Trophoblast cell (in vitro differentiated cells and primary cell): Measurements from ENCODE around the gene PPP1R12B.
"Not testable (repeated sequence)": the region's sequence is repeated elsewhere in the genome, so short reads cannot be mapped to it uniquely, and the experiment has no call there.

Experiments used
- DNase-seq, 2 donors: peaks; one replicate each; pipeline ENCODE4 v3.0.0-alpha.2; 2016
- H2AFZ ChIP-seq: 2 replicates; pipeline ENCODE4 v1.6.1; 2013; ENCODE audit warnings: low read length, moderate library complexity, mild to moderate bottlenecking; ENCODE audit not compliant: insufficient read depth, poor library complexity
- H2AK5ac ChIP-seq: 2 replicates; pipeline ENCODE4 v1.6.1; 2013; ENCODE audit warnings: mild to moderate bottlenecking, low read length
- H2BK120ac ChIP-seq: 2 replicates; pipeline ENCODE4 v1.6.1; 2013; ENCODE audit warnings: low read length, mild to moderate bottlenecking, moderate library complexity; ENCODE audit not compliant: insufficient read depth, poor library complexity
- H2BK12ac ChIP-seq: 2 replicates; pipeline ENCODE4 v1.6.1; 2013; ENCODE audit warnings: mild to moderate bottlenecking, low read length, moderate library complexity
- H2BK5ac ChIP-seq: 2 replicates; pipeline ENCODE4 v1.6.1; 2013; ENCODE audit warnings: low read length, low read depth, moderate library complexity, mild to moderate bottlenecking; ENCODE audit not compliant: poor library complexity
- H3K14ac ChIP-seq: 2 replicates; pipeline ENCODE4 v1.6.1; 2013; ENCODE audit warnings: mild to moderate bottlenecking, low read length
- H3K18ac ChIP-seq: 2 replicates; pipeline ENCODE4 v1.6.1; 2013; ENCODE audit warnings: mild to moderate bottlenecking, low read length
- H3K23ac ChIP-seq: 2 replicates; pipeline ENCODE4 v1.6.1; 2013; ENCODE audit warnings: low read length
- H3K27ac ChIP-seq: 2 replicates; pipeline ENCODE4 v1.5.1; 2013; ENCODE audit warnings: low read depth, mild to moderate bottlenecking, inconsistent platforms, low read length, moderate library complexity
- H3K27me3 ChIP-seq: 2 replicates; pipeline ENCODE4 v1.6.1; 2013; ENCODE audit warnings: inconsistent platforms, mild to moderate bottlenecking, low read length, moderate library complexity; ENCODE audit not compliant: insufficient read depth
- H3K36me3 ChIP-seq, 2 experiments: 1 replicate in 1 of 2; 2 replicates in 1 of 2; pipeline ENCODE4 v1.6.1; 2013; ENCODE audit warnings: low read length in 2 of 2, mild to moderate bottlenecking in 2 of 2, moderate library complexity in 1 of 2; ENCODE audit not compliant: insufficient read depth in 2 of 2, control insufficient read depth in 1 of 2
- H3K4ac ChIP-seq: 2 replicates; pipeline ENCODE4 v1.6.1; 2013; ENCODE audit warnings: low read depth, mild to moderate bottlenecking, low read length, moderate library complexity
- H3K4me1 ChIP-seq, 2 experiments: 1 replicate in 1 of 2; 2 replicates in 1 of 2; pipeline ENCODE4 v1.6.1; 2013; ENCODE audit warnings: low read length in 2 of 2, mild to moderate bottlenecking in 2 of 2, moderate library complexity in 1 of 2; ENCODE audit not compliant: insufficient read depth in 2 of 2, control insufficient read depth in 1 of 2
- H3K4me2 ChIP-seq: 2 replicates; pipeline ENCODE4 v1.6.1; 2013; ENCODE audit warnings: inconsistent platforms, mild to moderate bottlenecking, low read length, moderate library complexity
- H3K4me3 ChIP-seq: 2 replicates; pipeline ENCODE4 v1.5.1; 2013; ENCODE audit warnings: mild to moderate bottlenecking, low read depth, low read length, inconsistent platforms
- H3K79me1 ChIP-seq: one replicate; pipeline ENCODE4 v1.6.1; 2013; ENCODE audit warnings: low read length
- H3K79me2 ChIP-seq: 2 replicates; pipeline ENCODE4 v1.6.1; 2013; ENCODE audit warnings: low read length, mild to moderate bottlenecking; ENCODE audit not compliant: control insufficient read depth, insufficient read depth, poor library complexity
- H3K9ac ChIP-seq: 2 replicates; pipeline ENCODE4 v1.6.1; 2013; ENCODE audit warnings: mild to moderate bottlenecking, low read length
- H3K9me3 ChIP-seq: 2 replicates; pipeline ENCODE4 v1.6.1; 2013; ENCODE audit warnings: low read depth, mild to moderate bottlenecking, control low read depth, inconsistent platforms, low read length; ENCODE audit not compliant: insufficient read depth
- H4K12ac ChIP-seq: 2 replicates; pipeline ENCODE4 v1.6.1; 2013; ENCODE audit warnings: low read depth, mild to moderate bottlenecking, low read length, moderate library complexity
- H4K8ac ChIP-seq: 2 replicates; pipeline ENCODE4 v1.6.1; 2013; ENCODE audit warnings: low read depth, mild to moderate bottlenecking, low read length, moderate library complexity
- H4K91ac ChIP-seq: one replicate; pipeline ENCODE4 v1.6.1; 2013; ENCODE audit warnings: low read depth, mild to moderate bottlenecking, low read length, moderate library complexity
- WGBS: extraction: QIAGEN DNeasy Blood & Tissue Kit; methylation state at CpG from one replicate; pipeline ENCODE4 v1.1.7; 2013; ENCODE audit warnings: missing lambda C conversion rate; ENCODE audit not compliant: insufficient read length, insufficient coverage; ENCODE audit errors: extremely low coverage; 5-methylcytosine and 5-hydroxymethylcytosine counted together

PPP1R12B gene

GRCh38 chr1:202582350-202582749, 233.9 kb downstream of the PPP1R12B start:
- peaks cover 7 to 12% of the 10 kb centered on the region in 2 experiments for H3K4me1 ChIP-seq
- H3K27me3 ChIP-seq, H2BK120ac ChIP-seq, H3K36me3 ChIP-seq, DNase-seq, H3K23ac ChIP-seq, H3K4ac ChIP-seq, H2BK5ac ChIP-seq, H4K8ac ChIP-seq, H2AFZ ChIP-seq, H3K9me3 ChIP-seq, H3K4me2 ChIP-seq, H3K4me3 ChIP-seq, H3K14ac ChIP-seq, H3K27ac ChIP-seq, H3K79me1 ChIP-seq, H2AK5ac ChIP-seq, H3K79me2 ChIP-seq, H4K12ac ChIP-seq, H3K18ac ChIP-seq, H3K9ac ChIP-seq, H4K91ac ChIP-seq, H2BK12ac ChIP-seq: not testable (repeated sequence)
- WGBS, result no CpG with 5 or more reads among the region's 5 CpGs

GRCh38 chr1:202584707-202585589, 236.4 kb downstream of the PPP1R12B start:
- H2BK120ac ChIP-seq, result no peak overlapping the region
- no peaks in the 10 kb centered on the region for H3K36me3 ChIP-seq
- H2BK12ac ChIP-seq, result no peak overlapping the region
- no CpG with 5 or more reads among the region's 8 CpGs for WGBS
- H2AK5ac ChIP-seq, result peak overlapping the region; percentile 19
- H3K9me3 ChIP-seq, result no peaks in the 10 kb centered on the region
- H3K4ac ChIP-seq, result no peak overlapping the region
- no peak overlapping the region for H4K12ac ChIP-seq
- H3K27me3 ChIP-seq, result no peaks in the 10 kb centered on the region
- peaks cover 22% of the 10 kb centered on the region for H3K79me1 ChIP-seq
- H2BK5ac ChIP-seq, result no peak overlapping the region
- no peak overlapping the region for H3K27ac ChIP-seq
- H3K4me2 ChIP-seq, result no peak overlapping the region
- no peak overlapping the region for H3K14ac ChIP-seq
- no peak overlapping the region for H3K4me3 ChIP-seq
- no peak overlapping the region for H3K23ac ChIP-seq
- no peak overlapping the region for H4K8ac ChIP-seq
- H4K91ac ChIP-seq, result no peak overlapping the region
- H3K18ac ChIP-seq, result no peak overlapping the region
- H3K4me1 ChIP-seq, result peaks cover 20 to 29% of the 10 kb centered on the region in 2 experiments
- no peak overlapping the region for H2AFZ ChIP-seq
- DNase-seq, result no peak
- no peak overlapping the region for H3K9ac ChIP-seq
- H3K79me2 ChIP-seq, result no peaks in the 10 kb centered on the region

GRCh38 chr1:202585590-202585933, 237.1 kb downstream of the PPP1R12B start:
- no peaks in the 10 kb centered on the region for H3K79me2 ChIP-seq
- H4K91ac ChIP-seq, result no peak overlapping the region
- H3K23ac ChIP-seq, result no peak overlapping the region
- H3K14ac ChIP-seq, result no peak overlapping the region
- no peak overlapping the region for H3K4ac ChIP-seq
- H4K8ac ChIP-seq, result no peak overlapping the region
- H3K4me3 ChIP-seq, result no peak overlapping the region
- no peak overlapping the region for H2BK5ac ChIP-seq
- H3K27ac ChIP-seq, result peak overlapping the region; percentile 66
- H3K27me3 ChIP-seq, result no peaks in the 10 kb centered on the region
- no peak overlapping the region for H2AK5ac ChIP-seq
- peaks cover 22 to 34% of the 10 kb centered on the region in 2 experiments for H3K4me1 ChIP-seq
- H4K12ac ChIP-seq, result no peak overlapping the region
- H3K18ac ChIP-seq, result no peak overlapping the region
- no peak for DNase-seq
- peaks cover 25% of the 10 kb centered on the region for H3K79me1 ChIP-seq
- H2AFZ ChIP-seq, result no peak overlapping the region
- H2BK12ac ChIP-seq, result no peak overlapping the region
- no peak overlapping the region for H3K9ac ChIP-seq
- H3K9me3 ChIP-seq, result no peaks in the 10 kb centered on the region
- peak overlapping the region; percentile 37 for H2BK120ac ChIP-seq
- peak overlapping the region; percentile 8 for H3K4me2 ChIP-seq
- no peaks in the 10 kb centered on the region for H3K36me3 ChIP-seq

- DNase-seq, result peak in 1 of 2 donors; percentile 15
- H2BK5ac ChIP-seq, result peak overlapping the region; percentile 51
- H4K8ac ChIP-seq, result peak overlapping the region; percentile 64
- H4K91ac ChIP-seq, result peak overlapping the region; percentile 8
- peak overlapping the region; percentile 45 for H3K14ac ChIP-seq
- H3K4me3 ChIP-seq, result no peak overlapping the region
- H2BK120ac ChIP-seq, result peak overlapping the region; percentile 44
- H3K79me1 ChIP-seq, result peaks cover 30% of the 10 kb centered on the region
- H3K36me3 ChIP-seq, result no peaks in the 10 kb centered on the region
- no peak overlapping the region for H3K23ac ChIP-seq
- no CpG with 5 or more reads among the region's 4 CpGs for WGBS
- no peaks in the 10 kb centered on the region for H3K27me3 ChIP-seq
- no peaks in the 10 kb centered on the region for H3K9me3 ChIP-seq
- H3K18ac ChIP-seq, result no peak overlapping the region
- H2AFZ ChIP-seq, result no peak overlapping the region
- H3K27ac ChIP-seq, result peak overlapping the region; percentile 66
- H4K12ac ChIP-seq, result no peak overlapping the region
- H3K4me1 ChIP-seq, result peaks cover 25 to 40% of the 10 kb centered on the region in 2 experiments
- H2BK12ac ChIP-seq, result no peak overlapping the region
- H3K79me2 ChIP-seq, result no peaks in the 10 kb centered on the region
- H3K9ac ChIP-seq, result no peak overlapping the region
- no peak overlapping the region for H2AK5ac ChIP-seq
- H3K4ac ChIP-seq, result no peak overlapping the region
- H3K4me2 ChIP-seq, result peak overlapping the region; percentile 8
Measured at GRCh38 chr1:202586018-202586821, 237.7 kb downstream of the PPP1R12B start.
